GM21737 (cell line): ENCODE results near the gene SUSD3.
"Not testable (repeated sequence)": the region's sequence is repeated elsewhere in the genome, so short reads cannot be mapped to it uniquely, and the experiment has no call there.

Source experiments
- ATAC-seq: cut with Tn5 transposase; IDR thresholded peaks from one replicate; pipeline ENCODE4 v1.9.1; 2021; ENCODE audit warnings: mild to moderate bottlenecking, moderate library complexity; ENCODE audit not compliant: unreplicated experiment

The SUSD3 gene

GRCh38 chr9:93108291-93109041, 50.0 kb downstream of the SUSD3 start:
- no peak for ATAC-seq

GRCh38 chr9:93110311-93110855, 51.9 kb downstream of the SUSD3 start:
- no peak for ATAC-seq

- ATAC-seq: no peak
Measured at GRCh38 chr9:93111001-93111370, 52.5 kb downstream of the SUSD3 start.

- no peak for ATAC-seq
Measured at GRCh38 chr9:93111371-93112115, 53.0 kb downstream of the SUSD3 start.

GRCh38 chr9:93112116-93112863, 53.8 kb downstream of the SUSD3 start:
- ATAC-seq: no peak

- no peak for ATAC-seq
Measured at GRCh38 chr9:93112864-93113389, 54.4 kb downstream of the SUSD3 start.

- no peak for ATAC-seq
Measured at GRCh38 chr9:93114169-93114983, 55.9 kb downstream of the SUSD3 start.

- no peak for ATAC-seq
Measured at GRCh38 chr9:93114984-93115335, 56.5 kb downstream of the SUSD3 start.

GRCh38 chr9:93115486-93116071, 57.1 kb downstream of the SUSD3 start:
- no peak for ATAC-seq

- ATAC-seq: no peak
Measured at GRCh38 chr9:93116072-93116961, 57.8 kb downstream of the SUSD3 start.

GRCh38 chr9:93117521-93117920, 59.0 kb downstream of the SUSD3 start:
- not testable (repeated sequence) for ATAC-seq

GRCh38 chr9:93117924-93118862, 59.7 kb downstream of the SUSD3 start:
- ATAC-seq: no peak

- no peak for ATAC-seq
Measured at GRCh38 chr9:93118863-93119702, 60.6 kb downstream of the SUSD3 start.

GRCh38 chr9:93119703-93119952, 61.1 kb downstream of the SUSD3 start:
- no peak for ATAC-seq

GRCh38 chr9:93119953-93120845, 61.7 kb downstream of the SUSD3 start:
- ATAC-seq: peak; percentile 75

- no peak for ATAC-seq
Measured at GRCh38 chr9:93120846-93121315, 62.4 kb downstream of the SUSD3 start.
